Upper lobe of left lung (tissue), 4 donors: ENCODE results near the gene PDZD2.
"Not testable (repeated sequence)": the region's sequence is repeated elsewhere in the genome, so short reads cannot be mapped to it uniquely, and the experiment has no call there.

Source experiments
- POLR2A ChIP-seq, 4 donors: fragments of 450-650 bp; IDR thresholded peaks; one replicate each; pipeline ENCODE4 v1.5.1; 2016 to 2017; ENCODE audit warnings: antibody characterized with exemption in 4 of 4, mild to moderate bottlenecking in 2 of 4
- TF ChIP-seq, protein P1 (sequence below), 6 experiments: fragments of 450-650 bp in 4 of 6; fragments of 200-600 bp in 2 of 6; sonication (generic) in 2 of 6; IDR thresholded peaks; one replicate each; pipeline ENCODE4 v1.5.1; 2016 to 2019; ENCODE audit warnings: antibody characterized with exemption in 6 of 6

DNA sequence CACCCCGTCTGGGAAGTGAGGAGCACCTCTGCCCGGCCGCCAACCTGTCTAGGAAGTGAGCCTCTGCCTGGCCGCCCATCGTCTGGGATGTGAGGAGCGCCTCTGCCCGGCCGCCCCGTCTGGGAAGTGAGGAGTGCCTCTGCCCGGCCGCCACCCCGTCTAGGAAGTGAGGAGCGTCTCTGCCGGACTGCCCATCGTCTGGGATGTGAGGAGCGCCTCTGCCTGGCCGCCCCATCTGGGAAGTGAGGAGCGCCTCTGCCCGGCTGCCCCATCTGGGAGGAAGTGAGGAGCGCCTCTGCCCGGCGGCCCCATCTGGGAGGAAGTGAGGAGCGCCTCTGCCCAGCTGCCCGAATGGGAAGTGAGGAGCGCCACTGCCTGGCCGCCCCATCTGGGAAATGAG lies 400.7 kb downstream of the PDZD2 start:
- TF ChIP-seq, protein P1, sequence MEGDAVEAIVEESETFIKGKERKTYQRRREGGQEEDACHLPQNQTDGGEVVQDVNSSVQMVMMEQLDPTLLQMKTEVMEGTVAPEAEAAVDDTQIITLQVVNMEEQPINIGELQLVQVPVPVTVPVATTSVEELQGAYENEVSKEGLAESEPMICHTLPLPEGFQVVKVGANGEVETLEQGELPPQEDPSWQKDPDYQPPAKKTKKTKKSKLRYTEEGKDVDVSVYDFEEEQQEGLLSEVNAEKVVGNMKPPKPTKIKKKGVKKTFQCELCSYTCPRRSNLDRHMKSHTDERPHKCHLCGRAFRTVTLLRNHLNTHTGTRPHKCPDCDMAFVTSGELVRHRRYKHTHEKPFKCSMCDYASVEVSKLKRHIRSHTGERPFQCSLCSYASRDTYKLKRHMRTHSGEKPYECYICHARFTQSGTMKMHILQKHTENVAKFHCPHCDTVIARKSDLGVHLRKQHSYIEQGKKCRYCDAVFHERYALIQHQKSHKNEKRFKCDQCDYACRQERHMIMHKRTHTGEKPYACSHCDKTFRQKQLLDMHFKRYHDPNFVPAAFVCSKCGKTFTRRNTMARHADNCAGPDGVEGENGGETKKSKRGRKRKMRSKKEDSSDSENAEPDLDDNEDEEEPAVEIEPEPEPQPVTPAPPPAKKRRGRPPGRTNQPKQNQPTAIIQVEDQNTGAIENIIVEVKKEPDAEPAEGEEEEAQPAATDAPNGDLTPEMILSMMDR (IDR thresholded peaks at IDR 0.05), result not testable (repeated sequence)
- TF ChIP-seq POLR2A (IDR thresholded peaks at IDR 0.05), result not testable (repeated sequence)
